A549 (cell line): Measurements from ENCODE around the gene RPS6KB2.
A peak's percentile ranks its signal among the peaks of the same experiment; 100 is the strongest.

ENCODE experiments used
- CTCF ChIP-seq: fragments of >200 bp; sonication (Bioruptor Twin); formaldehyde crosslinking; IDR thresholded peaks from 3 replicates; pipeline ENCODE4 v1.5.1; 2016
- ELK1 ChIP-seq: fragments of 150-350 bp; IDR thresholded peaks from 2 replicates; pipeline ENCODE4 v1.6.1; 2014; ENCODE audit warnings: low read depth, mild to moderate bottlenecking, low read length
- EP300 ChIP-seq, 2 experiments: fragments of >200 bp; sonication (Bioruptor Twin); formaldehyde crosslinking; IDR thresholded peaks; 2 replicates in 1 of 2; 3 replicates in 1 of 2; pipeline ENCODE4 v1.6.1; 2016 to 2017
- MAZ ChIP-seq: fragments of 150-350 bp; IDR thresholded peaks from 2 replicates; pipeline ENCODE4 v1.6.1; 2014; ENCODE audit warnings: antibody characterized with exemption, low read depth, low read length, borderline replicate concordance
- MYC ChIP-seq: IDR thresholded peaks from 2 replicates; pipeline ENCODE4 v1.6.1; 2012; ENCODE audit warnings: mild to moderate bottlenecking, inconsistent platforms, low read length, improper control_type of control experiment, borderline replicate concordance
- POLR2A ChIP-seq: IDR thresholded peaks from 2 replicates; pipeline ENCODE4 v1.6.1; 2012; ENCODE audit warnings: mild to moderate bottlenecking, low read length
- REST ChIP-seq: fragments of 200-600 bp; sonication (generic); IDR thresholded peaks from 2 replicates; pipeline ENCODE4 v1.6.1; 2016; ENCODE audit warnings: antibody characterized with exemption, mild to moderate bottlenecking, moderate library complexity
- RFX5 ChIP-seq: fragments of 450-650 bp; IDR thresholded peaks from 2 replicates; pipeline ENCODE4 v1.7.1; 2014; ENCODE audit warnings: antibody characterized with exemption, mild to moderate bottlenecking, moderate library complexity

GRCh38 chr11:67379061-67380058 lies 48.9 kb upstream of the RPS6KB2 start:
- TF ChIP-seq CTCF (no peak), MYC (no peak), EP300 (IDR thresholded peaks at IDR 0.05) (peak in 1 of 2 experiments; percentile 10; a peak in 2 of 5 replicates), REST (no peak), MAZ (no peak), RFX5 (no peak), POLR2A (peak; percentile 36), ELK1 (no peak)
